Activated CD4-positive, alpha-beta memory T cell treated with anti-CD3 and anti-CD28 coated beads for 36 hours (primary cell): ENCODE data around the gene DCAF17. TPM values are rescaled to one million over a fixed set of nuclear protein-coding genes. Genes with fewer than 3 reads are reported as not detected.

ENCODE experiments used
- CTCF ChIA-PET: fragments of 350-600 bp; sonication (Branson Sonifier 250); formaldehyde crosslinking; loops from one replicate; lab custom pipeline; 2021; ENCODE audit warnings: antibody characterized with exemption, inconsistent platforms; lab: Charles Lee
- POLR2A ChIA-PET: fragments of 350-600 bp; sonication (Branson Sonifier 250); formaldehyde crosslinking; loops from one replicate; lab custom pipeline; 2021; ENCODE audit warnings: antibody characterized with exemption; lab: Charles Lee
- DNase-seq: peaks from one replicate; pipeline ENCODE4 v3.0.0-alpha.2; 2020
- H3K27ac Mint-ChIP-seq: one replicate; pipeline ENCODE4 v1.8.0; 2021; ENCODE audit warnings: mixed read lengths
- H3K27me3 Mint-ChIP-seq: one replicate; pipeline ENCODE4 v1.8.0; 2021; ENCODE audit warnings: mixed read lengths
- H3K36me3 Mint-ChIP-seq: one replicate; pipeline ENCODE4 v1.8.0; 2021; ENCODE audit warnings: mixed read lengths
- H3K4me1 Mint-ChIP-seq: one replicate; pipeline ENCODE4 v1.8.0; 2021; ENCODE audit warnings: low read depth, mixed read lengths
- H3K4me3 Mint-ChIP-seq: one replicate; pipeline ENCODE4 v1.8.0; 2021; ENCODE audit warnings: mild to moderate bottlenecking, mixed read lengths
- H3K9me3 Mint-ChIP-seq: one replicate; pipeline ENCODE4 v1.8.0; 2021; ENCODE audit warnings: mixed read lengths
- intact Hi-C: fragments of 100-400 bp; cut with micrococcal nuclease; formaldehyde crosslinking; loops from one replicate; pipeline ENCODE4 v1.15.1; 2023
- total RNA-seq, 2 experiments: library from RNA; stranded (reverse); gene quantifications; one replicate each; pipeline ENCODE4 v1.2.3, GENCODE V29; 2021

DCAF17 gene, protein sequence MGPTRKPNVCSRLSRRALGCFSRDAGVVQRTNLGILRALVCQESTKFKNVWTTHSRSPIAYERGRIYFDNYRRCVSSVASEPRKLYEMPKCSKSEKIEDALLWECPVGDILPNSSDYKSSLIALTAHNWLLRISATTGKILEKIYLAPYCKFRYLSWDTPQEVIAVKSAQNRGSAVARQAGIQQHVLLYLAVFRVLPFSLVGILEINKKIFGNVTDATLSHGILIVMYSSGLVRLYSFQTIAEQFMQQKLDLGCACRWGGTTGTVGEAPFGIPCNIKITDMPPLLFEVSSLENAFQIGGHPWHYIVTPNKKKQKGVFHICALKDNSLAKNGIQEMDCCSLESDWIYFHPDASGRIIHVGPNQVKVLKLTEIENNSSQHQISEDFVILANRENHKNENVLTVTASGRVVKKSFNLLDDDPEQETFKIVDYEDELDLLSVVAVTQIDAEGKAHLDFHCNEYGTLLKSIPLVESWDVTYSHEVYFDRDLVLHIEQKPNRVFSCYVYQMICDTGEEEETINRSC
- total RNA-seq, result 10 to 100 TPM; 14.1 to 14.7 TPM

DNA sequence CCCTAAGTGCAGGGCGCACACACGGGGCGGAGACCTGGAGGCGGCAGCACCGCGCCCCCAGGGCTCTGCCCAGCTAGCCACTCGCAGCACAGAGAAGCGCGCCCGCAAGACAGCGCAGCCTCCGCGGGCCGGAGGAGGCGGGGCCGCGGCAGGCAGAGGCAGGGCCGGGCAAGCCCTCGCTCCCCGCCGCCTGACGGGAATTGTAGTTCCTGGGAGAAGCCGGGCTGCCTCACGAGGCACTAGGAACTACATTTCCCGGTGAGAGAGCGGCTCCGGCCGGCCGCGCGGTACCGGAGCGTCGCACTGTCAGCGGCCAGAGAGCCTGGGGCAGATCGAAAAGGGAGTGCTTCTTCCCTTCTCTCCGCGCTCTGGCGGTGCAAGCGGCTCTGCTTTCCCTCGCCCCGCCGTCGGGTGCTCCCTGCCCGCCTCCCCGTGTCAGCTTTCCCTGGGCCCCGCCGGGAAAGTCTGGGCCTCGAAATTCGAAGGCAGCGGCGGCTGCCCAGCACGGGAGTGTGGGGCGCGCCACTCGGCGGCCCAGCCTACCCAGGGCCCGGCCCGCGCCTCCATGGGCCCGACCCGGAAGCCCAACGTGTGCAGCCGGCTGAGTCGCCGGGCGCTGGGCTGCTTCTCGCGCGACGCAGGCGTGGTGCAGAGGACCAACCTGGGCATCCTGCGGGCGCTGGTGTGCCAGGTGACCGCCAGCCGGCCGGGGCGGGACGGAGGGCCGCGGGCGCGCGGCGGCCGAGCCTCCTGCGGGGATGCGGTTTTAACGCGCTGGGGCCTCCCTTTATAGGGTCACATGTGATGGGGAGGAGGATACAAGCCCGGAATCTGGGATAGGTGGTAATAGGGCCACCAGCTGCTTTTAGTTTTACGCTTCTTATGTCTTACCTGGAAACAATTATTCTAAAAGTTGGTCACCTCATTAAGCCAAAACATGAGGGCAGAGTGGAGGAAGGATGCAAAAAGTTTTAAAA is at the start of gene DCAF17:
Gene DCAF17 (plus strand): TSS at position 214 of the 977 bp plus-strand sequence. CDS start 352 bp downstream, at position 566.
- Mint-ChIP-seq H3K36me3 (peaks cover 42% of the 10 kb centered on the region), H3K9me3 (peaks cover 18% of the 10 kb centered on the region), H3K4me3 (peak within 1 kb of the TSS; percentile 92), H3K4me1 (peaks cover 59% of the 10 kb centered on the region), H3K27ac (peak within 1 kb of the TSS; percentile 92), H3K27me3 (no peaks in the 10 kb centered on the region)
- ChIA-PET POLR2A (interaction anchor here (0.6 to 1.7 kb wide), 10 partner anchors 108 to 990 kb away, joined by 3 to 13 read pairs (median 4); partner anchors contain the start of genes GORASP2 and HAT1), CTCF (interaction anchor here (0.9 to 3.2 kb wide), 5 partner anchors 18 to 505 kb away, joined by 3 to 13 read pairs (median 6); partner anchors contain the start of gene GORASP2)
- intact Hi-C loops, result loop anchor here (1.0 to 5.0 kb wide), 8 partner anchors 18 to 506 kb away; partner anchors contain the start of gene DYNC1I2
- peak; percentile 96 for DNase-seq

- intact Hi-C loops, result no loop called here
- peaks cover 20% of the 10 kb centered on the region for H3K4me1 Mint-ChIP-seq
- peaks cover 4% of the 10 kb centered on the region for H3K9me3 Mint-ChIP-seq
- H3K4me3 Mint-ChIP-seq, result no peak overlapping the region
- POLR2A ChIA-PET, result no interaction called here
- DNase-seq, result no peak
- peaks cover 20% of the 10 kb centered on the region for H3K36me3 Mint-ChIP-seq
- H3K27me3 Mint-ChIP-seq, result no peaks in the 10 kb centered on the region
- no peak overlapping the region for H3K27ac Mint-ChIP-seq
- CTCF ChIA-PET, result interaction anchor here (1.1 kb wide), 1 partner anchor 60 kb away, joined by 3 read pairs; no protein-coding TSS in a partner anchor
These were observed 47.4 kb upstream of the DCAF17 start for GRCh38 chr2:171386627-171387026.

- Mint-ChIP-seq H3K4me3 (no peak overlapping the region), H3K4me1 (peaks cover 21% of the 10 kb centered on the region), H3K27me3 (no peaks in the 10 kb centered on the region), H3K36me3 (peaks cover 17% of the 10 kb centered on the region), H3K27ac (no peak overlapping the region), H3K9me3 (peaks cover 4% of the 10 kb centered on the region)
- intact Hi-C loops, result no loop called here
- ChIA-PET CTCF (interaction anchor here (1.1 kb wide), 1 partner anchor 61 kb away, joined by 3 read pairs; no protein-coding TSS in a partner anchor), POLR2A (no interaction called here)
- DNase-seq, result no peak
These were observed 47.0 kb upstream of the DCAF17 start for GRCh38 chr2:171387052-171387451.

GRCh38 chr2:171389325-171389724 is 44.7 kb upstream of the DCAF17 start:
- Mint-ChIP-seq H3K27ac (no peak overlapping the region), H3K9me3 (no peaks in the 10 kb centered on the region), H3K27me3 (no peaks in the 10 kb centered on the region), H3K36me3 (peaks cover 12% of the 10 kb centered on the region), H3K4me1 (peaks cover 24% of the 10 kb centered on the region), H3K4me3 (no peak overlapping the region)
- DNase-seq, result no peak
- ChIA-PET POLR2A (no interaction called here), CTCF (interaction anchor here (0.6 to 0.7 kb wide), 2 partner anchors 10 to 520 kb away, joined by 3 to 4 read pairs; no protein-coding TSS in a partner anchor)
- intact Hi-C loops, result no loop called here

DNA sequence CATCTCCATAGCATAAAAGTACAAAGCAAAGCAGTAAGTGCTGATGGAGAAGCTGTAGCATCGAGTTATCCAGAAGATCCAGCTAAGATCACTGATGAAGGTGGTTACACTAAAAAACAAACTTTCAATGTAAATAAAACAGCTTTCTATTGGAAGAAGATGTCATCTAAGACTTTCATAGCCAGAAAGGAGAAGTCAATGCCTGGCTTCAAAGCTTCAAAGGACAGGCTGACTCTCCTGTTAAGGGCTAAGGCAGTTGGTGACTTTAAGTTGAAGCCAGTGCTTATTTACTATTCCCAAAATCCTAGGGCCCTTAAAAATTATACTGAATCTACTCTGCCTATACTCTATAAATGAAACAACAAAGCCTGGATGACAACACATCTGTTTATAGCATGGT is 44.2 kb upstream of the DCAF17 start:
- H3K4me1 Mint-ChIP-seq, result peaks cover 24% of the 10 kb centered on the region
- peaks cover 12% of the 10 kb centered on the region for H3K36me3 Mint-ChIP-seq
- H3K4me3 Mint-ChIP-seq, result no peak overlapping the region
- no peaks in the 10 kb centered on the region for H3K9me3 Mint-ChIP-seq
- CTCF ChIA-PET, result interaction anchor here (0.6 to 0.7 kb wide), 2 partner anchors 9 to 519 kb away, joined by 3 to 4 read pairs; no protein-coding TSS in a partner anchor
- H3K27me3 Mint-ChIP-seq, result no peaks in the 10 kb centered on the region
- POLR2A ChIA-PET, result no interaction called here
- DNase-seq, result no peak
- intact Hi-C loops, result no loop called here
- no peak overlapping the region for H3K27ac Mint-ChIP-seq

GRCh38 chr2:171390941-171391516 is 43.0 kb upstream of the DCAF17 start:
- no peaks in the 10 kb centered on the region for H3K9me3 Mint-ChIP-seq
- intact Hi-C loops, result loop anchor here (1.0 kb wide), 1 partner anchor 9 kb away; no protein-coding TSS in a partner anchor
- no peak overlapping the region for H3K27ac Mint-ChIP-seq
- CTCF ChIA-PET, result no interaction called here
- POLR2A ChIA-PET, result no interaction called here
- peaks cover 22% of the 10 kb centered on the region for H3K4me1 Mint-ChIP-seq
- peaks cover 11% of the 10 kb centered on the region for H3K36me3 Mint-ChIP-seq
- peak; percentile 59 for DNase-seq
- no peak overlapping the region for H3K4me3 Mint-ChIP-seq
- H3K27me3 Mint-ChIP-seq, result no peaks in the 10 kb centered on the region

DNA sequence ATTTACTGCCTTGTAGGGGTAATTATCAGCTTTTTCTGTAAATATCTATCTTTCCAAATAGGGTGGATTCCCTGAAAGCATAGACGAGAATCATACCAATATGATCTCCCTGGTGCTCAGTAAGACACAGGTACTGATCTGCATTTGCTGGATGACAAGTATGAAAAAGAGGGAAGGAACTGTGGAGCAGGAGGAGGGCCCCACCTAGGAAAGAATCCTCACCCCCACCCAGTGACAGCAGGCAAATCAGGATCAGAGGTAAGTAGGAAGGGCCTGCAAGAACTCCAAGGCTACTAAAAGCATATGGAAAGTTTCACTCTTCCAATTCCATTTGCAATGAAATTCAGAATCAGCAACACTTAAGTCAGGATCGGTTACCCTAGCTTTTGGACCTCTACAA is 42.5 kb upstream of the DCAF17 start:
- no peak for DNase-seq
- Mint-ChIP-seq H3K4me1 (peaks cover 22% of the 10 kb centered on the region), H3K27me3 (no peaks in the 10 kb centered on the region), H3K9me3 (no peaks in the 10 kb centered on the region), H3K27ac (no peak overlapping the region), H3K36me3 (peaks cover 10% of the 10 kb centered on the region), H3K4me3 (no peak overlapping the region)
- ChIA-PET POLR2A (no interaction called here), CTCF (no interaction called here)
- intact Hi-C loops, result loop anchor here (1.0 kb wide), 1 partner anchor 9 kb away; no protein-coding TSS in a partner anchor

GRCh38 chr2:171393487-171393886 is 40.5 kb upstream of the DCAF17 start:
- H3K36me3 Mint-ChIP-seq, result peaks cover 10% of the 10 kb centered on the region
- H3K27ac Mint-ChIP-seq, result no peak overlapping the region
- ChIA-PET CTCF (interaction anchor here (1.0 kb wide), 1 partner anchor 465 kb away, joined by 4 read pairs; the partner anchor contains the start of gene GORASP2), POLR2A (no interaction called here)
- H3K27me3 Mint-ChIP-seq, result no peaks in the 10 kb centered on the region
- intact Hi-C loops, result no loop called here
- H3K9me3 Mint-ChIP-seq, result no peaks in the 10 kb centered on the region
- H3K4me3 Mint-ChIP-seq, result no peak overlapping the region
- no peak for DNase-seq
- H3K4me1 Mint-ChIP-seq, result peaks cover 28% of the 10 kb centered on the region

DNA sequence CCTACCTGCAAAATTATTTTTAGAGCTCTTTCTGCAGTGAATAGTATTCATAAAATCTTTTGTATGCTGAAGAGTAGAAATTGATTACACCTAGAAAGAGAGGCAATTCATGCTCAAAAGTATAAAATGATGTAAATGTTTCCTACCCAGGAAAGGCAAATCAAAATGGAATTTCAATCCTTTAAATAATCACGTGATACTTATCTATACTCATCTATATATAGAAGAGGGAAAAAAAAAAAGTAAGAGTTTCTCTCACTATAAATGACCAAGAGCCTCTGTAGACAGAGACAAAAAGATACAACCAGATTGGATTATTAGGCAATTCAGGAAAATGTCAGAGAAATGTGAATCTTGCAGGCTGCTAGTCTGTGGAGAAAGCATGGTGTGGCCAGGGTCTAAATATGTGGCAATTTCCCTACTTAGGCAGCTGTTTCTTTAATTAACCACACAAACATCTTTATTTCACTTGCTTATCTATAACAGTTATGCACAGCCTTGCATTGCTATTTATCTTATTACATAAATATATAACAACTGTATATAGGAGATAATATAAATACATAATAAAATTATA is 39.8 kb upstream of the DCAF17 start:
- no peak overlapping the region for H3K27ac Mint-ChIP-seq
- H3K9me3 Mint-ChIP-seq, result no peaks in the 10 kb centered on the region
- H3K36me3 Mint-ChIP-seq, result peaks cover 10% of the 10 kb centered on the region
- CTCF ChIA-PET, result interaction anchor here (0.6 to 1.0 kb wide), 3 partner anchors 120 to 465 kb away, joined by 3 to 4 read pairs (median 3); partner anchors contain the start of gene GORASP2
- intact Hi-C loops, result no loop called here
- no peaks in the 10 kb centered on the region for H3K27me3 Mint-ChIP-seq
- POLR2A ChIA-PET, result no interaction called here
- H3K4me1 Mint-ChIP-seq, result peaks cover 32% of the 10 kb centered on the region
- no peak for DNase-seq
- no peak overlapping the region for H3K4me3 Mint-ChIP-seq

- no peak overlapping the region for H3K4me3 Mint-ChIP-seq
- DNase-seq, result no peak
- H3K36me3 Mint-ChIP-seq, result peaks cover 10% of the 10 kb centered on the region
- POLR2A ChIA-PET, result interaction anchor here (1.5 kb wide), 1 partner anchor 73 kb away, joined by 3 read pairs; no protein-coding TSS in a partner anchor
- peaks cover 10% of the 10 kb centered on the region for H3K9me3 Mint-ChIP-seq
- peaks cover 35% of the 10 kb centered on the region for H3K4me1 Mint-ChIP-seq
- H3K27ac Mint-ChIP-seq, result no peak overlapping the region
- CTCF ChIA-PET, result interaction anchor here (0.6 to 2.1 kb wide), 4 partner anchors 10 to 427 kb away, joined by 3 to 5 read pairs (median 3); no protein-coding TSS in a partner anchor
- intact Hi-C loops, result no loop called here
- H3K27me3 Mint-ChIP-seq, result no peaks in the 10 kb centered on the region
These were observed 34.7 kb upstream of the DCAF17 start for GRCh38 chr2:171399292-171399691.
